Muscle of back (tissue), 11 donors: Measurements from ENCODE around the gene GRM3. TPM values are rescaled to one million over a fixed set of nuclear protein-coding genes. Genes with fewer than 3 reads are reported as not detected.

Experiments
- DNase-seq, 3 donors: peaks; one replicate each; pipeline versions ENCODE4 v3.0.0 to v3.0.0-alpha.2; 2013
- polyA plus RNA-seq, 10 donors: library from polyadenylated mRNA; unstranded; fragments of 120-200 nt; gene quantifications; one replicate each; pipeline ENCODE4 v1.2.1, GENCODE V29; 2013; ENCODE audit not compliant: insufficient read length in 10 of 10

GRM3 gene
- polyA plus RNA-seq, 10 donors: 0.03 to 0.56 (median 0.12) TPM; not detected in 1

DNA sequence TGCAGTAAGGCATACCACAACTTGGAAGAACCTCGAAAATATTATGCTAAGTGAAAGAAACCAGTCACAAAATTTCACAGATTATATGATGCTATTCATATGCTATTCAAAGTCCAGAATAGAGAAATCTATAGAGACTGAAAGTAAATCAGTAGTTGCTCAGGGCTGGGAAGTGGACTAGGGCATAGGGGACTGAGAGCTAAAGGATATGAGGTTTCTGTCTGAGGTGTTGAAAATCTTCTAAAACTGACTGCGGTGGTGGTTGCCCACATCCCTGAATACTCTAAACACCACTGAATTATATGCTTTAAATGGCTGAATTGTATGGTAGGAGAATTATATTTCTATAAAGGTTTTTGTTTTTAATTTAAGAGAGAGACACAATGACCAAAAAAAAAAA lies 254.5 kb downstream of the GRM3 start:
- no peak for DNase-seq

DNA sequence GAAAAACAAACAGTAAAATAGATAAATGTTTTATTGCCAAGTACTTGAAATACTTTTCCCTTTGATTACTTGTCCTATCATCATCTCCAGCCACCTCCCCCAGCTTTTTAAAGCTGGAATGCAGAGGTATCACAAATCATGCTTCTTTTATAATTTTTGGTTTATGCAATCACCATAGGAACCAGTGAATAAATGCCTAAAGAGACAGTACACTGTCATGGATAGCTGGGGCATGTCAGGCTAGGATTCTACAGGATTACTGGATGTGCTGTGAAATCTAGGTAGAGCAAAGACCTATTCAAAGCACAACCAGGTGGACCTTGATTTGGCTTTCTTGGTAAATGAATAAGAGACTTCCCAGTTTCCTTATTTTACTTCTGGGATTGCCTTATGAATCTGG lies 257.2 kb downstream of the GRM3 start:
- no peak for DNase-seq

DNA sequence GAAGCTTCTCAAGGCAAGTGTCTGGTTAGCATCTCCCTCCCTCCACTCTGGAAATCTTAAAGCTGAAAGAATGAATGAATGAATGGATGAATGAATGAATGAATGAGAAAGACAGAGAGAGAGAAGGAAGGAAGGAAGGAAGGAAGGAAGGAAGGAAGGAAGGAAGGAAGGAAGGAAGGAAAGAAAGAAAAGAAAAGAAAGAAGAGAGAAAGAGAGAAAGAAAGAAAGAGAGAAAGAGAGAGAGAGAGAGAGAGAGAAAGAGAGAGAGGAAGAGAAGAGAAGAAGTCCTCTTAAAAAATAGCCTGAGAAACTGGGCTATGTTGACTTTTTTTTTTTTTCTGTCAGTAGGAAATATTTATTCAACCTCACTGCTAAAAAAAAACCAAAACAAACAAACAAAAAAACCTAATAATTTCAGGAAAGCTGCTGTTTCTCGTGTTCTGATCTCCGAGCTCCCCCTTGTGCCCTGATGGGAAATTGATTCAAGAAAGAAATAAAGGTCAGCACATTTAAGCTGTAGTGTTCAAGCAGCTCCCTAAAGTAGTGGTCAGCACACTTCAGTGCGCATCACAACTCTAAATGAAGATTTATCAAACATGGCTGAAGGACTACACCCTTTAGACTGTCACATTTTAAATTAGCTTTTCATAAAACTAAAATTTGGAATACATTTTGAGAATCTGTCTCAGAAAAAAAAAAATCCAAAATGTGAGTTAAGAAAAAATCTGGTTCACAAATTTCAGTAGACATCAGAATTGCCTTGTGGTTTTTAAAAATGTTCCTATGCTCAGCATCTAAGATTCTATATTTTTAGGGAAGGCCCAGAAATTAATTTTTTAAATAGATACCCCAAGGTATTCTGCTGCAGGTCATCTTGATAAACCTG lies 261.5 kb downstream of the GRM3 start:
- DNase-seq: peak in 2 of 3 donors; percentile 22 to 55

DNA sequence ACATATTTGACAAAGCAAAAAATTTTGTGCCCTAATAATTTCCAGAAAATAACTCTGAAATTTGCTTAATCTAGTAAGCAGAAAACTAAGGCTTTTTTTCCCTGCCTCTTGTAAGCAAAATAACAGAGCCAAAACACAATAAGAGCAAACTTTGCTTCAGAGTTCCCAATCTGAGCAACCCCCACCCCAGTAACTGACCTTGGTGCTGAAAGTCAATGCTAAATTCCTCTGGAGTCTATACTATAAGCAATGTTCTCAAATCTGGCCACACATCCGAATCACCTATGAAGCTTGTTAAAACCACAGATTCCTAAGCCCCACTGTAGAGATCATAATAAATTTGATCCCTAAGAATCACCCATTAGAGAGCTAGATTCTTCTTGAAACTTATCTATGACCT lies 265.2 kb downstream of the GRM3 start:
- DNase-seq: peak; percentile 12 to 52 (median 12)

DNA sequence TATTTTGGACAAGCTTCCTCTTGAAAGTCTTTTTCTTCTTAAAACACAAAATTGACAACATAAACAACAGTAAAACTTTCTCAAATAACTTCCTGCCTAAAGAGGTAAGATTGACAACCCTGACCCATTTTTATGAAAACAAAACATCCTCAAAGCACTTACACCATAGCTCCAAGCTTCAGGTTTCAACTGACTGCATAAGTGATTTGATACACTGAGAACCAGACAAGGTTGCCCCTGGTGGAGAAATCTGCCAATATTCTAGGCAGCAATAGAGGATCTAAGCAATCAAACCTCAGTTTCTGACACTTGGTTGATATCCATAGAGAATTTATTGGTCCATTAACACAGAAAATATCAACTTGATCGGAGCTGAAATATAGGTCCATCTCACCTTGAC lies 267.9 kb downstream of the GRM3 start:
- DNase-seq: no peak

DNA sequence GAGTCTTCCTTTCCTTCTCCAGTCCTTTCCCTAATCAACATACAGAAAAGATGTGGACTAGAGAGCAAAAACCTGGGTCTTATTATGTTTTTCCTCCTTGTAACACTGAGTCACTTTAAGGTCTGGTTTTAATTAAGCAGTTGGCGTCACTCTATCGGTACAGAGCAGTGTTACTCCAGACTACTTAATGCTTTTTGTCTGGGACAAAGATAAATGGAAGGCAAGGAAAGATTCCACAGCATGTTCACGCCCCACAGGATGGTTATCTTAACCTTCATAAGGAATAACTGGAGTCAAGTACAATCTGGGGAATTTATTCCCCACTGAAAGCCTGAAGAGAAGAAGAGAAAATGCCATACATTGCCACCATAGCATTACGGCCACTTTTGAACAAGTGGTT lies 270.0 kb downstream of the GRM3 start:
- peak; percentile 23 to 88 (median 26) for DNase-seq
